Colonic mucosa (tissue), 4 donors: ENCODE results near the gene TRPV4. TPM values are rescaled to one million over a fixed set of nuclear protein-coding genes. Genes with fewer than 3 reads are reported as not detected.

Experiments used
- DNase-seq: peaks from one replicate; pipeline ENCODE4 v3.0.0-alpha.2; 2020
- H3K27ac ChIP-seq: fragments of 200-600 bp; one replicate; pipeline ENCODE4 v1.8.0; 2021
- H3K27me3 ChIP-seq: fragments of 200-600 bp; one replicate; pipeline ENCODE4 v1.8.0; 2021
- H3K36me3 ChIP-seq: fragments of 200-600 bp; one replicate; pipeline ENCODE4 v1.8.0; 2021
- H3K4me1 ChIP-seq: fragments of 200-600 bp; one replicate; pipeline ENCODE4 v1.8.0; 2021; ENCODE audit warnings: mild to moderate bottlenecking
- H3K4me3 ChIP-seq: fragments of 200-600 bp; one replicate; pipeline ENCODE4 v1.8.0; 2021
- H3K9ac ChIP-seq, 2 donors: one replicate each; pipeline ENCODE4 v1.7.0; 2013; ENCODE audit warnings: control low read depth in 2 of 2, low read depth in 2 of 2, low read length in 2 of 2
- H3K9me3 ChIP-seq: fragments of 200-600 bp; one replicate; pipeline ENCODE4 v1.8.0; 2021
- CTCF ChIP-seq: fragments of 200-600 bp; IDR thresholded peaks from one replicate; pipeline ENCODE4 v1.8.0; 2022; ENCODE audit warnings: antibody characterized with exemption, mild to moderate bottlenecking
- intact Hi-C: fragments of 100-400 bp; cut with DNase I; formaldehyde crosslinking; loops from one replicate; pipeline ENCODE4 v1.14.1; 2022
- microRNA-seq: library from miRNA; unstranded; fragments of <30 nt; microRNA quantifications from one replicate; pipeline ENCODE4, GENCODE V29; 2019
- total RNA-seq, 2 donors: library from RNA; stranded (reverse); fragmentation: NEBNext Ultra II Directional in 1 of 2; extraction: Animal tissue kit (Norgen Biotek cat#: 25700) in 1 of 2; gene quantifications; one replicate each; pipeline ENCODE4 v1.2.1, GENCODE V29; 2021
- donor health status: healthy.
- donor health status: DM: no; HTN: no; CAD: no.
- donor health status: DM: no; HTN: no; CAD: no.

Gene TRPV4
- total RNA-seq, 2 donors from 2014 or later, result 0.10 to 0.32 TPM

GRCh38 chr12:109736552-109737108, 96.6 kb downstream of the TRPV4 start:
- no peaks in the 10 kb centered on the region for H3K36me3 ChIP-seq
- no peak overlapping the region for H3K27ac ChIP-seq
- intact Hi-C loops, result no loop called here
- H3K27me3 ChIP-seq, result no peaks in the 10 kb centered on the region
- no peak overlapping the region for H3K4me3 ChIP-seq
- no peak for TF ChIP-seq CTCF
- no peak overlapping the region for H3K9ac ChIP-seq
- no peaks in the 10 kb centered on the region for H3K9me3 ChIP-seq
- H3K4me1 ChIP-seq, result no peaks in the 10 kb centered on the region
- DNase-seq, result no peak

- Histone ChIP-seq H3K36me3 (no peaks in the 10 kb centered on the region), H3K9me3 (no peaks in the 10 kb centered on the region), H3K4me1 (no peaks in the 10 kb centered on the region), H3K4me3 (no peak overlapping the region), H3K9ac (no peak overlapping the region), H3K27me3 (no peaks in the 10 kb centered on the region), H3K27ac (no peak overlapping the region)
- no peak for DNase-seq
- TF ChIP-seq CTCF, result no peak
- intact Hi-C loops, result no loop called here
Observed at GRCh38 chr12:109735825-109736551, 97.2 kb downstream of the TRPV4 start.

DNA sequence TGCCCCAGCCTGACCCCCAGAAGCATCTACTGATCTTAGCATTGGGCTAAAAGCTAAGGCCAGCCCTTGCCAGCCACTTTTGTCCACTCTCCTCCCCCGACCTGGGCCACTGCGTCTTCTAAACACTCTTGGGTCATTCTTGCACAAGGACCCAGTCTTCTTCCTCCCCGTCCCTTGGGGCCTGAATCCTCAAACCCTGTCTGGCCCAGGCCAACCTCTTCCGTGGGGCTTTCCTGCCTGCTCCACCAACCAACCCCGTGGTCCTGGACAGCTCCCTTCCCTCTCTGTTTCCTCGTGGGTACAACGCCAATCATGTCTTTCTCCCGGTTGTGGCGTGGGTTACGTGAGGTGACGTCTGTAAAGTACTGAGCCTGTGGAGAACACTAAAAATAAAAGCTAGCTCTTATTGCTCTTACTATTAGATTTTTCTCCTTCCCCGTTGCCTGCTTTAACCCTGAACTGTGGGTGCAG, 98.1 kb downstream of the TRPV4 start:
- H3K9me3 ChIP-seq, result no peaks in the 10 kb centered on the region
- TF ChIP-seq CTCF, result no peak
- no peak for DNase-seq
- H3K27me3 ChIP-seq, result no peaks in the 10 kb centered on the region
- H3K9ac ChIP-seq, result no peak overlapping the region
- no peaks in the 10 kb centered on the region for H3K4me1 ChIP-seq
- no peak overlapping the region for H3K27ac ChIP-seq
- intact Hi-C loops, result no loop called here
- no peak overlapping the region for H3K4me3 ChIP-seq
- no peaks in the 10 kb centered on the region for H3K36me3 ChIP-seq

DNA sequence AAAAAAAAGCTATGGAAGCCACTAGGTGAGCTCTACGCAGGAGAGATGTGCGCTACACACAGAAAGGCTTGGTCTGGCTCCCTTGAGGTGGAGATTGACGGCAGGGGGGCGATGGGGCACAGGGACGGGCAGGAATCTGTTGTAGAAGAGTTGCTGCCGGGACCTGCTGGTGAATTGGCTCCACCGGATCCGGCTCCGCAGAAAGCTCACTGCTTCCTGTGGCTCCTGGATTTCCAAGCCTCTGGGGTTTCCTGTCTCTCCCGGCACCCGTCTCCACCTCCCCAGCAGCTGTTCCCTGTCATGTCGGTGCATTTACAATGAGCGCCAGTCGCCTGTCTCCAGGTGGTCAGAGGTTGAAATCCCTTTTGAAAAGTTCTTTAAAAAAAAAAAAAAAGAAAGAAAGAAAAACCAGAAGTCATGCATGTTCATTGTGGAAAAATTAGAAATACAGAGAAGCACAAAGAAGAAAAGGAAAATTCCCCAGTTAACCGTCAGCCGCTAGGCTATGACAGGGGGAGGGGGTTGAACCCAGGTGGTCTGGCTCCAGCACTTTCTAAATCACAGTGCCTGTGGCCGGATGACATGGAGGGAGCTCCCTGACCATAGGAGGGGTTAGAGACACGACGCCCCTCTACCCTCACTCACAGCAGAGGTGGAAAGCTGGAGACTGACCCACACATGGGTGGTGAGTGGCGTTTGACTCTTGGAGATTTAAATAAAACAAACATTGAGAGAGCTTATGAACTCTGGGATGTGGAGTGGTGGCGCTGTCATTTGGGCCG, 98.8 kb downstream of the TRPV4 start:
- Histone ChIP-seq H3K36me3 (no peaks in the 10 kb centered on the region), H3K9me3 (no peaks in the 10 kb centered on the region), H3K9ac (no peak overlapping the region), H3K27me3 (no peaks in the 10 kb centered on the region), H3K4me1 (no peaks in the 10 kb centered on the region), H3K4me3 (no peak overlapping the region), H3K27ac (no peak overlapping the region)
- DNase-seq, result no peak
- intact Hi-C loops, result no loop called here
- no peak for TF ChIP-seq CTCF

Small RNAs within 50 kb of the gene (microRNA-seq; reads per million reads assigned to microRNA genes)
- gene MIR4497, result not detected

Other genes with a start within 250 kb of the TRPV4 start
- gene FAM222A, start 119.6 kb downstream of the TRPV4 start, total RNA-seq, result 1 to 10 TPM; 3.9 to 5.5 TPM
- gene GLTP, start 47.1 kb upstream of the TRPV4 start, total RNA-seq, result 10 to 100 TPM; 72.0 to 76.3 TPM
- gene TCHP, start 66.9 kb upstream of the TRPV4 start, total RNA-seq, result 10 to 100 TPM; 11.4 to 27.0 TPM
- gene GIT2, start 163.0 kb upstream of the TRPV4 start, total RNA-seq, result 10 to 100 TPM; 23.3 to 26.8 TPM
- 10 to 100 TPM; 39.9 to 69.1 TPM for gene ANKRD13A, start 166.0 kb upstream of the TRPV4 start, total RNA-seq
- 1 to 10 TPM; 7.2 to 8.4 TPM for gene C12orf76, start 215.1 kb upstream of the TRPV4 start, total RNA-seq